SK-N-SH (cell line): Measurements from ENCODE around the gene AHCYL2.

Source experiments
- ELF1 ChIP-seq: IDR thresholded peaks from 2 replicates; pipeline ENCODE4 v1.4.0; 2012
- EP300 ChIP-seq, 2 experiments: IDR thresholded peaks; 2 replicates each; pipeline versions ENCODE4 v1.4.0 to v1.6.1; 2012; ENCODE audit warnings: borderline replicate concordance in 1 of 2, low read depth in 1 of 2, low read length in 1 of 2
- EZH2phosphoT487 ChIP-seq: fragments of 200-600 bp; sonication (generic); IDR thresholded peaks from 2 replicates; pipeline ENCODE4 v1.6.1; 2017; ENCODE audit warnings: low read depth, mixed run types, mild to moderate bottlenecking, antibody characterized with exemption, moderate library complexity, borderline replicate concordance
- NFIC ChIP-seq: IDR thresholded peaks from 2 replicates; pipeline ENCODE4 v1.4.0; 2012; ENCODE audit warnings: borderline replicate concordance
- POLR2AphosphoS5 ChIP-seq: IDR thresholded peaks from 2 replicates; pipeline ENCODE4 v1.6.1; 2012; ENCODE audit warnings: low read depth, low read length
- RCOR1 ChIP-seq: fragments of 150-350 bp; IDR thresholded peaks from 2 replicates; pipeline ENCODE4 v1.6.1; 2017; ENCODE audit warnings: antibody characterized with exemption, low read length
- RFX5 ChIP-seq: IDR thresholded peaks from 2 replicates; pipeline ENCODE4 v1.6.1; 2012; ENCODE audit warnings: mild to moderate bottlenecking, improper control_type of control experiment, low read length
- TF ChIP-seq, protein P1 (sequence below): fragments of 150-350 bp; IDR thresholded peaks from 2 replicates; pipeline ENCODE4 v1.6.1; 2016; ENCODE audit warnings: mild to moderate bottlenecking, low read depth, low read length
- TF ChIP-seq, protein P2 (sequence below): fragments of 200-600 bp; sonication (generic); IDR thresholded peaks from 2 replicates; pipeline ENCODE4 v1.6.1; 2017; ENCODE audit warnings: antibody characterized with exemption, mild to moderate bottlenecking, moderate library complexity
- TF ChIP-seq, protein P3 (sequence below): IDR thresholded peaks from 2 replicates; pipeline ENCODE4 v1.6.1; 2012; ENCODE audit warnings: mild to moderate bottlenecking, low read depth, low read length, moderate library complexity

DNA sequence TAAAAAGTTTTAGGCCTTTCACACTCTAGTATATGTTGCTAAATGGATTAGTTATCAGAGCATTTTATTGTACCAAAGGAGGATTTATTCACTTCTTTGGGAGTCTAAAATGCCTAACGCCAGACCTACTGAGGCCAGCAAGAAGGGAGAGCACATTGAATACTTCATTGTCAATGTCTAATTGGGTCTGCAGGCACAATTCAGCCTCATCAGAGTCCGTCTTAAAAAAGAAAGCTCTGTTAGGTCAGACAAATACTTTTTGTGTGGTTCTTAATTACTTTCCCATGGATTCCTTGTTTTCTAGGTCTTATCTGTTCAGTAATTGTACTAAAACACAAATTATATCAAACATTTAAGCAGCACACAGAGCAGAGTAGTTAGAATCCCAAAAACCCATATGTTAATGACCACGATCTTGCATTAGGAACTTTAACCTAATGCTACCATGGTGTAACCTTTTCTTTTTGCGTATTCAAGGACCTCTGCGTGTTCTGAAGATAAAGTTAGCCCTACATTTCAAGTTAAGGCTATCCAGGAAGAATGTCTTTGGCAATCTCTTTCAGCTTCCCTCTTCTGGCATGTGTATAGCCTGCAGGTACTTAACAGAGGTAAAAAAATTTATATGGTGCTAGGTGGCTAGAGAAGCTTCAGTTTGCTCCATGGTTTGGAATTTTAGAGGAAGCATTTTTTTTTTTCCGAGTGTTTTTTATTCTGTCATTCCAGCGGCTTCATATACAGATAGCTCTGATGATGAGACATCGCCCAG lies 163.7 kb downstream of the AHCYL2 start:
- TF ChIP-seq ELF1 (no peak), EP300 (IDR thresholded peaks at IDR 0.05; ENCODE audit: borderline replicate concordance in 1 of 2, low read depth in 1 of 2, low read length in 1 of 2) (no peak), POLR2AphosphoS5 (no peak), NFIC (no peak), RCOR1 (no peak), EZH2phosphoT487 (no peak), RFX5 (no peak)
- TF ChIP-seq, protein P1, sequence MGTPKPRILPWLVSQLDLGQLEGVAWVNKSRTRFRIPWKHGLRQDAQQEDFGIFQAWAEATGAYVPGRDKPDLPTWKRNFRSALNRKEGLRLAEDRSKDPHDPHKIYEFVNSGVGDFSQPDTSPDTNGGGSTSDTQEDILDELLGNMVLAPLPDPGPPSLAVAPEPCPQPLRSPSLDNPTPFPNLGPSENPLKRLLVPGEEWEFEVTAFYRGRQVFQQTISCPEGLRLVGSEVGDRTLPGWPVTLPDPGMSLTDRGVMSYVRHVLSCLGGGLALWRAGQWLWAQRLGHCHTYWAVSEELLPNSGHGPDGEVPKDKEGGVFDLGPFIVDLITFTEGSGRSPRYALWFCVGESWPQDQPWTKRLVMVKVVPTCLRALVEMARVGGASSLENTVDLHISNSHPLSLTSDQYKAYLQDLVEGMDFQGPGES, result no peak
- TF ChIP-seq, protein P2, sequence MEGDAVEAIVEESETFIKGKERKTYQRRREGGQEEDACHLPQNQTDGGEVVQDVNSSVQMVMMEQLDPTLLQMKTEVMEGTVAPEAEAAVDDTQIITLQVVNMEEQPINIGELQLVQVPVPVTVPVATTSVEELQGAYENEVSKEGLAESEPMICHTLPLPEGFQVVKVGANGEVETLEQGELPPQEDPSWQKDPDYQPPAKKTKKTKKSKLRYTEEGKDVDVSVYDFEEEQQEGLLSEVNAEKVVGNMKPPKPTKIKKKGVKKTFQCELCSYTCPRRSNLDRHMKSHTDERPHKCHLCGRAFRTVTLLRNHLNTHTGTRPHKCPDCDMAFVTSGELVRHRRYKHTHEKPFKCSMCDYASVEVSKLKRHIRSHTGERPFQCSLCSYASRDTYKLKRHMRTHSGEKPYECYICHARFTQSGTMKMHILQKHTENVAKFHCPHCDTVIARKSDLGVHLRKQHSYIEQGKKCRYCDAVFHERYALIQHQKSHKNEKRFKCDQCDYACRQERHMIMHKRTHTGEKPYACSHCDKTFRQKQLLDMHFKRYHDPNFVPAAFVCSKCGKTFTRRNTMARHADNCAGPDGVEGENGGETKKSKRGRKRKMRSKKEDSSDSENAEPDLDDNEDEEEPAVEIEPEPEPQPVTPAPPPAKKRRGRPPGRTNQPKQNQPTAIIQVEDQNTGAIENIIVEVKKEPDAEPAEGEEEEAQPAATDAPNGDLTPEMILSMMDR, result no peak
- TF ChIP-seq, protein P3, sequence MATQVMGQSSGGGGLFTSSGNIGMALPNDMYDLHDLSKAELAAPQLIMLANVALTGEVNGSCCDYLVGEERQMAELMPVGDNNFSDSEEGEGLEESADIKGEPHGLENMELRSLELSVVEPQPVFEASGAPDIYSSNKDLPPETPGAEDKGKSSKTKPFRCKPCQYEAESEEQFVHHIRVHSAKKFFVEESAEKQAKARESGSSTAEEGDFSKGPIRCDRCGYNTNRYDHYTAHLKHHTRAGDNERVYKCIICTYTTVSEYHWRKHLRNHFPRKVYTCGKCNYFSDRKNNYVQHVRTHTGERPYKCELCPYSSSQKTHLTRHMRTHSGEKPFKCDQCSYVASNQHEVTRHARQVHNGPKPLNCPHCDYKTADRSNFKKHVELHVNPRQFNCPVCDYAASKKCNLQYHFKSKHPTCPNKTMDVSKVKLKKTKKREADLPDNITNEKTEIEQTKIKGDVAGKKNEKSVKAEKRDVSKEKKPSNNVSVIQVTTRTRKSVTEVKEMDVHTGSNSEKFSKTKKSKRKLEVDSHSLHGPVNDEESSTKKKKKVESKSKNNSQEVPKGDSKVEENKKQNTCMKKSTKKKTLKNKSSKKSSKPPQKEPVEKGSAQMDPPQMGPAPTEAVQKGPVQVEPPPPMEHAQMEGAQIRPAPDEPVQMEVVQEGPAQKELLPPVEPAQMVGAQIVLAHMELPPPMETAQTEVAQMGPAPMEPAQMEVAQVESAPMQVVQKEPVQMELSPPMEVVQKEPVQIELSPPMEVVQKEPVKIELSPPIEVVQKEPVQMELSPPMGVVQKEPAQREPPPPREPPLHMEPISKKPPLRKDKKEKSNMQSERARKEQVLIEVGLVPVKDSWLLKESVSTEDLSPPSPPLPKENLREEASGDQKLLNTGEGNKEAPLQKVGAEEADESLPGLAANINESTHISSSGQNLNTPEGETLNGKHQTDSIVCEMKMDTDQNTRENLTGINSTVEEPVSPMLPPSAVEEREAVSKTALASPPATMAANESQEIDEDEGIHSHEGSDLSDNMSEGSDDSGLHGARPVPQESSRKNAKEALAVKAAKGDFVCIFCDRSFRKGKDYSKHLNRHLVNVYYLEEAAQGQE, result no peak
